GM21576 (cell line): ENCODE results near the gene ATP6V0A1.
"Not testable (repeated sequence)": the region's sequence is repeated elsewhere in the genome, so short reads cannot be mapped to it uniquely, and the experiment has no call there.

Experiments used
- ATAC-seq: cut with Tn5 transposase; IDR thresholded peaks from one replicate; pipeline ENCODE4 v1.9.1; 2021; ENCODE audit warnings: mild to moderate bottlenecking, moderate library complexity; ENCODE audit not compliant: unreplicated experiment

ATP6V0A1 gene

DNA sequence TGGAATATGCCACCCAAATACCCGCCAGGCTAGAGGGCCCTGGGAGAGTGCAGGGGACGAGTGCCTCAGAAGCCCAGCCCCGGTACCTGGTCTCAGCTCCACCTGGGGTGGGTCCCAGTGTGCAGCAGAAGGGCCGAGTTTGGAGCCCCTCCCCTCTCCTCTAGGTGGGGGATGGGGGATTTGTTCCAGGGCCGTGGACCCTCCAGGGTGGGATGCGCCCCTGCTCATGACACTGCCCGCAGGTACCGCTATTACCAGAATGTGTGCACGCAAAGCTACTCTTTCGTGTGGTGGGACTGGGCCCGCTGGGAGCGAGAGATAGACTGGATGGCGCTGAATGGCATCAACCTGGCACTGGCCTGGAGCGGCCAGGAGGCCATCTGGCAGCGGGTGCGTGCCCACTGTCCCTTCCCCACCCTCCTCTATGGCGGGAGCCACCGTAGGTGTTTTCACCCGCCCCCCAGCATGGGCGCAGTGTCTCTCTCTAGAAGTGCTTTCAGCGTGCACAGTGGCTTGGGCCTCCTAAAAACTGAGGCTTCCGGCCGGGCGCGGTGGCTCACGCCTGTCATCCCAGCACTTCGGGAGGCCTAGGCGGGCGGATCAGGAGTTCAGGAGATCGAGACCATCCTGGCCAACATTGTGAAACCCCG lies 78.6 kb downstream of the ATP6V0A1 start:
- no peak for ATAC-seq

DNA sequence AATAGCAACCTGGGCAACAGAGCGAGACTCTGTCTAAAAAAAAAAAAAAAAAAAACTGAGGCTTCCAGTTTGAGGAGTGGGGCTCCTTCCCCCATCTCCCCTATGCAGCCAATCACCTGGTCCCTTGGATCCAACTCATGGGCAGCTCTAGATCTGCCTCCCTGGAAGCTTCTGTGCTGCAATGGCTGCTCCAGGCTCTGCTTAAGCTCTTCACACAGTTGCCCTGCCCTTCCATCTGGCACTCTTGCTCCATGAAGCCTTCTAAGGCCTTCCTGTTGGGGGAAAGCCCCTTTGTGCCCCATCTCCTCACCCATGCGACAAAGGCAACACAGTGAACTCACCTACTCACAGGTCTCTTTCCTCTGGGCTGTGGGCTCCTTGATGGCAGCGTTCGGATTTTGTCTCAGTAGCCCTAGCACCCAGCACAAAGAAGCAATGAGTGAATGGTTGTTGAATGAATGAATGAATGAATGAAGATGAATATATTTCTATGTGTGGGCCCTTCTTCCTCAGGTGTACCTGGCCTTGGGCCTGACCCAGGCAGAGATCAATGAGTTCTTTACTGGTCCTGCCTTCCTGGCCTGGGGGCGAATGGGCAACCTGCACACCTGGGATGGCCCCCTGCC lies 79.3 kb downstream of the ATP6V0A1 start:
- no peak for ATAC-seq

DNA sequence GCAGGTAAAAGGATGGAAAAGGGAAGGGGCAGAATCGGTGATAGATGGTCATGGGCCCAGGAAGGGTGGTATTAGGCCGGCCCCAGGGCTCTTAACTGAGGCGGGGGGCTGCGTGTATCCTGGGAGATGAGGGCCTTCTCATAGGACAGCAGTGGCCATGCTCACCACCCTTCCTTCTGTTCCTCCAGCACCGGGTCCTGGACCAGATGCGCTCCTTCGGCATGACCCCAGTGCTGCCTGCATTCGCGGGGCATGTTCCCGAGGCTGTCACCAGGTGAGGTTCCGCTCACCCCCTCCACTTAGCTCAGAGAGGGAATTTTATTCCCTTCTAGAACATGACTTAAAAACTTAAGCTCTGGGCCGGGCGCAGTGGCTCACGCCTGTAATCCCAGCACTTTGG lies 79.8 kb downstream of the ATP6V0A1 start:
- no peak for ATAC-seq

DNA sequence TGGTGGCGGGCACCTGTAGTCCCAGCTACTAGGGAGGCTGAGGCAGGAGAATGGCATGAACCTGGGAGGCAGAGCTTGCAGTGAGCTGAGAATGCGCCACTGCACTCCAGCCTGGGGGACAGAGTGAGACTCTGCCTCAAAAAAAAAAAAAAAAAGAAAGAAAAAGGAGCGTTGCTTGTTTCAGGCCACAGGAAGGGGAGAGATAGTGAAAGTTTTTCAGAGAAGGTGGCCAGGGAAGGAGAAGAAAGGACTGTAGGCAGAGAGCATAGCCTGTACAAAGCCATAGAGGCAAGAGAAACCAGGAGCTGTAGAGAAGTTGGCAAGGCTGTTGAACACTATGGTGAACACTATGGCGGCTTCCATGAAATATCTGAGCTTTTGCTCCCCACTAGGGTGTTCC lies 81.9 kb downstream of the ATP6V0A1 start:
- ATAC-seq, result not testable (repeated sequence)

DNA sequence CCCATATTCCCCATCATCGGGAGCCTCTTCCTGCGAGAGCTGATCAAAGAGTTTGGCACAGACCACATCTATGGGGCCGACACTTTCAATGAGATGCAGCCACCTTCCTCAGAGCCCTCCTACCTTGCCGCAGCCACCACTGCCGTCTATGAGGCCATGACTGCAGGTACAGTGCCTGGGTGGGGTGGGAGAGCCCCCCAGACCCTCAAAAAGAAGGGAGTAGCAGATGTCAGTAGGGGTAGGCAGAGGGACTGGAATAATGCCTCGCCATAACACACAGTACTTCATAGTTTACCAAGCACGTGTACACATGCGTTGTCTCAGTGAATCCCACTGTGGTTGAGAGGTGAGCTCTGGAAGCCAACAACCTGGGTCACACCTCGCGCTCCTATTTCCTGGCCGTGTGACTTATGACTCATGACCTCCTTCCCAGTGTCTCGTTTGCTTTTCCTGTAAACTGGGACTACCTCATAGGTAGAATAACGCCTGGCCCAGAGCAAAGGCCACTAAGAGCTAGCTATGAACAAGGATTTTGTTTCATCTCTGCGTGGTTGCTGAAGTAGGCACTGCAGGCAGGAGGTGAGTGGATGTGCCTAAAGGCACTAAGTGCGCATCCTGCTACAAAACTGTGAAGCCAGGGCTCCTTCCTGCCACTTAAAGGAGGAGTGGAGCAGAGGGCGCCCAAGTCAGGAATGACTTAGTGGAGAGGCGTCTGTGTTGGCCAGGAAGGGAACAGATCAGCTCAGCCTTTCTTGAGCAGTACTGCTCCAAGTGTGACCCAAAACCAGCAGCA lies 82.6 kb downstream of the ATP6V0A1 start:
- no peak for ATAC-seq

DNA sequence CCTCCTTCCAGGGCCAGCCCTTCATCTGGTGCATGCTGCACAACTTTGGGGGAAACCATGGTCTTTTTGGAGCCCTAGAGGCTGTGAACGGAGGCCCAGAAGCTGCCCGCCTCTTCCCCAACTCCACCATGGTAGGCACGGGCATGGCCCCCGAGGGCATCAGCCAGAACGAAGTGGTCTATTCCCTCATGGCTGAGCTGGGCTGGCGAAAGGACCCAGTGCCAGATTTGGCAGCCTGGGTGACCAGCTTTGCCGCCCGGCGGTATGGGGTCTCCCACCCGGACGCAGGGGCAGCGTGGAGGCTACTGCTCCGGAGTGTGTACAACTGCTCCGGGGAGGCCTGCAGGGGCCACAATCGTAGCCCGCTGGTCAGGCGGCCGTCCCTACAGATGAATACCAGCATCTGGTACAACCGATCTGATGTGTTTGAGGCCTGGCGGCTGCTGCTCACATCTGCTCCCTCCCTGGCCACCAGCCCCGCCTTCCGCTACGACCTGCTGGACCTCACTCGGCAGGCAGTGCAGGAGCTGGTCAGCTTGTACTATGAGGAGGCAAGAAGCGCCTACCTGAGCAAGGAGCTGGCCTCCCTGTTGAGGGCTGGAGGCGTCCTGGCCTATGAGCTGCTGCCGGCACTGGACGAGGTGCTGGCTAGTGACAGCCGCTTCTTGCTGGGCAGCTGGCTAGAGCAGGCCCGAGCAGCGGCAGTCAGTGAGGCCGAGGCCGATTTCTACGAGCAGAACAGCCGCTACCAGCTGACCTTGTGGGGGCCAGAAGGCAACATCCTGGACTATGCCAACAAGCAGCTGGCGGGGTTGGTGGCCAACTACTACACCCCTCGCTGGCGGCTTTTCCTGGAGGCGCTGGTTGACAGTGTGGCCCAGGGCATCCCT lies 84.8 kb downstream of the ATP6V0A1 start:
- ATAC-seq, result no peak

DNA sequence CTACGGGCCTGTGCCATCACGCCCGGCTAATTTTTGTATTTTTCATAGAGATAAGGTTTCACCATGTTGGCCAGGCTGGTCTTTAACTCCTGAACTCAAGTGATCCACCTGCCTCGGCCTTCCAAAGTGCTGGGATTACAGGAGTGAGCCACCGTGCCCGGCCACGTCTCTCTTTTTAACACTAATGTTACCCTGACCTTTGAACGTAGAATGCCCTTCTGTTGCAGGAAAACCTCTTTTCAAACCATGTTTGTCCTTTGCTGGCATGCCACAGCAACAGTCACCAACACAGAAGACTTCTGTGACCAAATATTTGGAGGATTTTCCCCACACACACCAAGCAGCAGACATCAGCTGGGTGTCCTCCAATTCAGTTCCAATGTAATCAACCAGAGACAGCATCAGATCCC lies 86.2 kb downstream of the ATP6V0A1 start:
- no peak for ATAC-seq

DNA sequence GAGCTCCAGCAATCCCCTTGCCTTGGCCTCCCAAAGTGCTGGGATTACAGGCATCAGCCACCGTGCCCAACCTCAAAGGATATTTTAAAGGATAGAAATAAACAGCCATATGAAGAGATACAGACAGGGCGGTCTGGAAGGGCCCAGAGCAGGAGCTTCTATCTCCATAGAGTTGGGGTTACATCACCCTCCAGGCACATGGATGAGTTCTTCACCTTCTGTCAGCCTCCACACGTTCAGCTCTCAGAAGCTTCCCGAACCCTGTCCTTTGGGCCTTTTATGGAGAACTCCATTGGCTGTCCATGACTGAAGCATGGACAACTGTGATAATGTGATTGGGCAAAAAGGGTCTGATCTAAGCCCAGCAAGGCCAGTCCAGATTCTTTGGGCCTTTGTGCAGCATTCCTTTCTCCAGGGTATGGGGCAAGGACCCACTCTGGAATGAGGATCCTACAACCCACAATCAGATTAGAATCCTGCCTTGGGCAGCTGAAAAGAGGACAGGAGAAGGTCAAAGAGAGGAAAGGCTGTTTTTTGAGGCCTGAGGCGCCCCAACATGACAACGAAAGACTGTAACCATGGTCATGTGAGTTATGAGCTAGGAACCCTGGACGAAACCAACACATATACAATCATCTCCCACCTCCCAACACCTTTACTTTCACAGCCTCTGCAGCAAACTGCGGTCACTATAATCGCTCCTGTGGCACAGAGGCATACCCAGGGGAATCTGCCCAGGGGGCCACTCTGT lies 87.3 kb downstream of the ATP6V0A1 start:
- ATAC-seq, result not testable (repeated sequence)

DNA sequence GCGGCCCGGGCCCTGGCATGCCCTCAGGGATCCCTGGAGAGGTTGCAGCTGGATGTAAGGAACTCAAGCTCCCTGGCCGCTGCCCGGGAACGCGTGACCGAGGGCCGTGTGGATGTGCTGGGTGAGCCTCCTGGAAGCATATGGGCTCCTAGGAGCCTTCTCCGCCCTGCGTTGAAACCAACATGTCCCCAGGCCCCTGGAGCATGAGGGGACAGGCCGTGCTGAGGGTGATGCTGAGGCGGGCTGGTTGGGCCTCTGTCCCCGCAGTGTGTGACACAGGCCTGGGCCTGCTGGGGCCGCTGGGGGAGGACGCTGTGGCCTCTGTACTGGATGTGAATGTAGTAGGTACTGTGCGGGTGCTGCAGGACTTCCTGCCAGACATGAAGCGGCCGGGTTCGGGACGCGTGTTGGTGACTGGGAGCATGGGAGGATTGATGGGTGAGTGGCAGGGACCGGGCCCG lies 88.4 kb downstream of the ATP6V0A1 start:
- ATAC-seq, result no peak

DNA sequence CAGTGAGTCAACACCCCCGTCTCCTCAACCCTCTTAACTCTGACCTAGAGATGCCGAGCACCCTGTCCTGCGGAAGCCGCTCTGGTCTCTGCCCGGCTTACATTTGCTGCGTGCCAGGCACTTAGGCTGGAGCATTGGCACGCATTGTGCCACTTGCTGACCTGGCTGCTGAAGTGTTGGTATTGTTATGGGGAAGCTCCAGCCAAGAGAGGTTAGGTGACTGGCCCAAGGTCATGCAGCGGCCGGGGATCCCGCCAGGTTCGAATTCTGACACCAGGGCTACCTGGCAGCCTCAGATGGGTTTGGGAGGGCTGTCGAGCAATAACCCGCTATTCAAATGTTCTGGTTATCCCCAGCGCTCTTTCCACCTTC lies 89.0 kb downstream of the ATP6V0A1 start:
- no peak for ATAC-seq

DNA sequence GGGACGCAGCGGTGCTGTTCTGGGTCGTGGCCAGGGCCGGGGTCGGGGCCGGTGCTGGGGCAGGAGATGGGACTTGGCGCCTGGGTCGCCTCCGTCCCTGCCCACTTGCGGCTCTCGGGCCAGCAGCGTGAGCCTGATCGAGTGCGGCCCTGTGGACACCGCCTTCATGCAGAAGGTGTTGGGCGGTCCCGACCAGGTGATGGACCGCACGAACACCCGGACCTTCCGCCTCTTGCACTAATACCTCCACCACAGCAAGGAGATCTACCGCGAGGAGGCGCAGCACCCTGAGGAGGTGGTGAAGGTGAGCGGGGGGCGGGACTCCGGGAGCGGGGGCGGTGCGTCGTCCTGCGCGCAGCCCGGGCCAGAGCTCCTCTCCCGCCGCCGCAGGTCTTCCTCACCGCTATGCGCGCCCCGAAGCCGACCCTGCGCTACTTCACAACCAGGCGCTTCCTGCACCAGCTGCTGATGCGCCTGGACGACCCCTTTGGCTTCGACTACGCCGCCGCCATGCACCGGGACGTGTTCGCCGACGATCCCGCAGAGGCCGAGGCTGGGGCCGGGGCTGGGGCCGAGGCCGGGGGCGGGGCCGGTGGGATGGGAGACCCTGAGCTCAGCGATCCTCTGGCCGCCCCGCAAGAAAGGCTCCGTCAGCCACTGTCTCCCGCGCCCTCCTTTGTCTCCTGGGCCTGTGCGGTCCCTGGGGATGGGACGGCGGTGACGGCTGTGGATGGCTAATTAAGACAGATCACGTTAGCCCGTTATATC lies 89.6 kb downstream of the ATP6V0A1 start:
- ATAC-seq, result no peak

DNA sequence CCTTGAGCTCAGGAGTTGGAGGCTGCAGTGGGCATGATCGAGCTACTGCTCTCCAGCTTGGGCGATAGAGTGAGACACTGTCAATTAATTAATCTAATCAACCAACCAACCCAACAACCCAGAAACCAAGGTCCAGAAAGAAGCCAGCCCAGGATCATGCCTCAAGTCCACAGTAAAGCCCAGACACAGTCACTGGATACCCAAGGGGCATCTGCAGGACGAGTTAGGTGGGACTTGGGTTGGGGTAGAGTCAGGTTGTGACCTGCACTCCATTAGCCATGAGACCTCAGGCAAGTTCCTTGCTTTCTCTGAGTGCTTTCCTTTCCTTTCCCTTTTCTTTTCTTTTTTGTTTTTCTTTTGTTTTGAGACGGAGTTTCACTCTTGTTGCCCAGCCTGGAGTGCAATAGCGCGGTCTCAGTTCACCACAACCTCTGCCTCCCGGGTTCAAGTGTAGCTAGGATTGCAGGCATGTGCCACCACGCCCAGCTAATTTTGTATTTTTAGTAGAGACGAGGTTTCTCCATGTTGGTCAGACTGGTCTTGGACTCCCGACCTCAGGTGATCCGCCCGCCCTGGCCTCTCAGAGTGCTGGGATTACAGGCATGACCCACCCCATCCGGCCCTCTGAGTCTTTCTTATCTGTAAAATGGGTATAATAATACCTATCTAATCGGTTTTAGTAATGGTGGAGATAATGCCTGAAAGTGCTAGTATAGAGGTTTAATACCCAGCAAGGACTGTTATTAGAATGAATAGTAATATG lies 90.5 kb downstream of the ATP6V0A1 start:
- ATAC-seq, result no peak

DNA sequence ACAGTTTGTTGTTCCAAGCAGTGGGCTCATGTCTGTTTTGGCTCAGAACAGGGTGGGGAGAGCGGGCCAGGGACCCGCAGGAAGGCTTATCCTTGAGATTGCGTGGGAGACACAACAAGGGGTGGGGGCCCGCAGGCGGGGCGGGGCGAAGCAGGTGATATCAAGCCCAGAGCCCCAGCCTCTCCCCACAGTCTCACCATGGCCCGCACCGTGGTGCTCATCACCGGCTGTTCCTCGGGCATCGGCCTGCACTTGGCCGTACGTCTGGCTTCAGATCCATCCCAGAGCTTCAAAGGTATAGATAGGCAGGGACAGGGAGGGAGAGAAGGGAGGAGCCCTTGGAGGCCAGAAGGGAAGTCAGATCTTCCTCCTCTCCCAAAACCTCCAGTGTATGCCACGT lies 94.1 kb downstream of the ATP6V0A1 start, which contains the start of gene HSD17B1:
HSD17B1 (plus strand) TSS at position 188 of the 400 bp plus-strand sequence; CDS start at position 199, 11 bp downstream.
- ATAC-seq, result not testable (repeated sequence)

DNA sequence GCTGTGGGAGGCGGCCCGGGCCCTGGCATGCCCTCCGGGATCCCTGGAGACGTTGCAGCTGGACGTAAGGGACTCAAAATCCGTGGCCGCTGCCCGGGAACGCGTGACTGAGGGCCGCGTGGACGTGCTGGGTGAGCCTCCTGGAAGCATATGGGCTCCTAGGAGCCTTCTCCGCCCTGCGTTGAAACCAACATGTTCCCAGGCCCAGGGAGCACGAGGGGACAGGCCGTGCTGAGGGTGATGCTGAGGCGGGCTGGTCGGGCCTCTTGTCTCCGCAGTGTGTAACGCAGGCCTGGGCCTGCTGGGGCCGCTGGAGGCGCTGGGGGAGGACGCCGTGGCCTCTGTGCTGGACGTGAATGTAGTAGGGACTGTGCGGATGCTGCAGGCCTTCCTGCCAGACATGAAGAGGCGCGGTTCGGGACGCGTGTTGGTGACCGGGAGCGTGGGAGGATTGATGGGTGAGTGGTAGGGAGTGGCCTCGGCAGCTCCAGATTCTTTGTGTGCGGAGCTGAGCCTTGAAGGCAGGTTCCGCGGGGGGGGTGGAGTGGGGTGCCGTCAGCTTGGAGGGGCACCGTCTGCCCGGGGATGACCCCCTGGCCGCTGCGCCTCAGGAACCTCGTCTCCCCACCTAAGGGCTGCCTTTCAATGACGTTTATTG lies 94.6 kb downstream of the ATP6V0A1 start:
- ATAC-seq, result no peak

DNA sequence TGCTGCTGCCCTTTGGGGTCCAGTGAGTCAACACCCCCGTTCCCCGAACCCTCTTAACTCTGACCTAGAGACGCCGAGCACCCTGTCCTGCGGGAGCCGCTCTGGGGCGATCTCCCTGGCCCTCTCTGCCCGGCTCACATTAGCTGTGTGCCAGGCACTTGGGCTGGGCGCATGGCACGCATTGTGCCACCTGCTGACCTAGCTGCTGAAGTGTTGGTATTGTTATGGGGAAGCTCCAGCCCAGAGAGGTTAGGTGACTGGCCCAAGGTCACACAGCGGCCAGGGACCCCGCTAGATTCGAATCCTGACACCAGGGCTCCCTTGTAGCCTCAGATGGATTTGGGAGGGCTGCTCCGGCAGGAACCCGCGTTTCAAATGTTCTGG lies 95.2 kb downstream of the ATP6V0A1 start:
- no peak for ATAC-seq

DNA sequence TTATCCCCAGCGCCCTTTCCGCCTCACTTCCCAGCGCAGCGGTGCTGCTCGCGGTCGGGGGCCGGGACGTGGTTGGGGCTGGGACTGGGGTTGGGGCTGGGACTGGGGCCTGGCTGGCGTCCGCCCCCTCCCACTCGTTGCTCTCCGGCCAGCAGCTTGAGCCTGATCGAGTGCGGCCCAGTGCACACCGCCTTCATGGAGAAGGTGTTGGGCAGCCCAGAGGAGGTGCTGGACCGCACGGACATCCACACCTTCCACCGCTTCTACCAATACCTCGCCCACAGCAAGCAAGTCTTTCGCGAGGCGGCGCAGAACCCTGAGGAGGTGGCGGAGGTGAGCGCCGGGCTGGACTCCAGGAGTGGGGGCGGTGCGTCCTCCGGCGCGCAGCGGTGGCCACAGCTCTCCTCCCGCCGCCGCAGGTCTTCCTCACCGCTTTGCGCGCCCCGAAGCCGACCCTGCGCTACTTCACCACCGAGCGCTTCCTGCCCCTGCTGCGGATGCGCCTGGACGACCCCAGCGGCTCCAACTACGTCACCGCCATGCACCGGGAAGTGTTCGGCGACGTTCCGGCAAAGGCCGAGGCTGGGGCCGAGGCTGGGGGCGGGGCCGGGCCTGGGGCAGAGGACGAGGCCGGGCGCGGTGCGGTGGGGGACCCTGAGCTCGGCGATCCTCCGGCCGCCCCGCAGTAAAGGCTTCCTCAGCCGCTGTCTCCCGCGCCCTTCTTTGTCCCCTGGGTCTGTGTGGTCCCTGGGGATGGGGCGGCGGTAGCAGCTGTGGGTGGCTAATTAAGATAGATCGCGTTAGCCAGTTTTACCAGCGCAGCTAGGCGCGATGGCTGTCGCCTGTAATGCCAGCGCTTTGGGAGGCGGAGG lies 95.8 kb downstream of the ATP6V0A1 start:
- ATAC-seq, result peak; percentile 66

DNA sequence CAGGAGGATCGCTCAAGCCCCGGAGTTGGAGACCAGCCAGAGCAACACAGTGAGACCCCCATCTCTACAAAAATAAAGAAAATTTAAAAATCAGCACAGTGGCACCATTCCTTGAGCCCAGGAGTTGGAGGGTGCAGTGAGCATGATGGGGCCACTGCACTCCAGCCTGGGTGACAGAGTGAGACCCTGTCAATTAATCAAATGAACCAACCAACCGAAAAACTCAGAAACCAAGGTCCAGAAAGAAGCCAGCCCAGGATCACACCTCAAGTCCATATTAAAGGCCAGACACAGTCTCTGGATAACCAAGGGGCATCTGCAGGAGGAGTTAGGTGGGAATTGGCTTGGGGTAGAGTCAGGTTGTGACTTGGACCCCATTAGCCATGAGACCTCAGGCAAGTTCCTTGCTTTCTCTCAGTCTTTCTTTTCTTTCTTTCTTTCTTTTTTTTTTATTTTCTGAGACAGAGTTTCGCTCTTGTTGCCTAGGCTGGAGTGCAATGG lies 96.5 kb downstream of the ATP6V0A1 start:
- ATAC-seq, result no peak
